Measurements from ENCODE around the gene ERP27.

DNA sequence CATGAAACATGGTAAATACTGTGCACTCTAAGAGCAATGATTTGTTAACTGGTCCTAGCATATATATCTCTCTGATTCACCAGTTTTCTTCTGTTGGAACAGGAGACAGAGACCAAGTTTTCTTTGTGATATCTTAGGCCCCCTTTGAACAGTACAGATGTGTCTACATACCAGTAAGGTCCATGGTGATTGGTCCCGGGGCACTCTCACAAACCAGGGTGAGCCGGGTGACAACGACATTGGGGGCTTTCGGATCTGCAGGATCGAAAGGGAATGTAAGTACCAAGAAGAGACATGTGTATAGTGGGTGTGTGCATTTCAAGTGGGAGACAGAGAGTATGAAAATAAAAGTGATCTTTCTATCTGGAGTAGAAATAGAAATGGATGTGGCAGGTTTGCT is 11.3 kb upstream of the ERP27 start:
- TF ChIP-seq YY1 (IDR thresholded peaks at IDR 0.05; ENCODE audit: insufficient read depth, insufficient read length) (no peak), ZNF274 (IDR thresholded peaks at IDR 0.05; ENCODE audit: low read depth, low read length) (no peak)

Measured in NT2/D1 (cell line).